ENCODE data around the gene H2AZ1. TPM values are rescaled to one million over a fixed set of nuclear protein-coding genes. Genes with fewer than 3 reads are reported as not detected.

Gene H2AZ1
- total RNA-seq, 1 donor from 2014 or later: 322 TPM

DNA sequence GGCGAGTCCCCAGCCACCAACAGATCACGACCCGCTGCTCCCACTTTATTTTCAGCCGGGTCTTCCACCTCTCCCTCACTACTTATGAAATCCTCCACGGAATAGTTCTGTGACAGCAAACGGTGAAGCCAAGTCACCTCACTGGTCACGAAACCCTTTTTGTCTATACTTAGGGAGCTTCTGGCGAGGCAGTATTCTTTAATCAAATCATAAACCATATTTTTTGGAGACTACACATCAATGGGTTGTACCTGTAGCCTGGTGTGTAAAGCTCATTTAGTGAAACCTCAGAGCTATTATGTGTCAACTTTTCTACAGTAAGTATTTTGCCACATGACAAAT, 809 bp upstream of the H2AZ1 start:
- no peak overlapping the region for H3K27ac Mint-ChIP-seq
- no peaks in the 10 kb centered on the region for H3K9me3 Mint-ChIP-seq (ENCODE audit: low read depth)
- peaks cover 7% of the 10 kb centered on the region for H3K4me1 Mint-ChIP-seq (ENCODE audit: low read depth)
- H3K4me3 Mint-ChIP-seq (ENCODE audit: low read depth): no peak overlapping the region
- H3K27me3 Mint-ChIP-seq: no peaks in the 10 kb centered on the region
- no peak for DNase-seq (ENCODE audit: low spot score, unreplicated experiment)
- TF ChIP-seq CTCF (IDR thresholded peaks at IDR 0.05; ENCODE audit: unreplicated experiment): no peak
- peaks cover 3% of the 10 kb centered on the region for H3K36me3 Mint-ChIP-seq (ENCODE audit: insufficient read depth)

GRCh38 chr4:99949034-99949998, 759 bp downstream of the H2AZ1 start:
- Mint-ChIP-seq H3K4me1 (ENCODE audit: low read depth) (peaks cover 19% of the 10 kb centered on the region), H3K27ac (no peak overlapping the region), H3K9me3 (ENCODE audit: low read depth) (no peaks in the 10 kb centered on the region), H3K36me3 (ENCODE audit: insufficient read depth) (peaks cover 3% of the 10 kb centered on the region), H3K4me3 (ENCODE audit: low read depth) (no peak overlapping the region), H3K27me3 (no peaks in the 10 kb centered on the region)
- peak; percentile 78 for DNase-seq (ENCODE audit: low spot score, unreplicated experiment)
- peak; percentile 82 for TF ChIP-seq CTCF (IDR thresholded peaks at IDR 0.05; ENCODE audit: unreplicated experiment)

DNA sequence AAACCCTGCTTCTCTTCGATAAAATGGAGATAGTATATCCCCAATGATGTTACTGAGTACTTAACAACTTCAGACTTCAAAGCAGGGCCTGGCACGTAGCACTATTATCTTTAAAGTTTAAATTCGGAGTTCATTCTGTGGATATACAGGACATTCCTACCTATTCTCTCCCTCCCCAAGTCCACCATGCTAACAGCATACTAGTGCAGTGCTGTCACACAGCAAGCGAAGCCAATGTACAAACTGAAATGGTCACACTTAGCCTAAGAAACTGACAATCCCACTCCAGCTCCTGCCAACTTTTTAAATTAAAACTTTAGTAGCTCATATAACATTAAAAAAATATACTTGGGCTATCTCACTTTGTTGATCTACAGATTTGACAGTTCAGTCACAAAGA, 2.5 kb downstream of the H2AZ1 start:
- no peaks in the 10 kb centered on the region for H3K9me3 Mint-ChIP-seq (ENCODE audit: low read depth)
- H3K4me1 Mint-ChIP-seq (ENCODE audit: low read depth): peaks cover 19% of the 10 kb centered on the region
- H3K27me3 Mint-ChIP-seq: no peaks in the 10 kb centered on the region
- no peak overlapping the region for H3K27ac Mint-ChIP-seq
- H3K36me3 Mint-ChIP-seq (ENCODE audit: insufficient read depth): peaks cover 7% of the 10 kb centered on the region
- DNase-seq (ENCODE audit: low spot score, unreplicated experiment): no peak
- peak overlapping the region; percentile 81 for H3K4me3 Mint-ChIP-seq (ENCODE audit: low read depth)
- no peak for TF ChIP-seq CTCF (IDR thresholded peaks at IDR 0.05; ENCODE audit: unreplicated experiment)

- peak overlapping the region; percentile 81 for H3K4me3 Mint-ChIP-seq (ENCODE audit: low read depth)
- peaks cover 19% of the 10 kb centered on the region for H3K4me1 Mint-ChIP-seq (ENCODE audit: low read depth)
- H3K9me3 Mint-ChIP-seq (ENCODE audit: low read depth): no peaks in the 10 kb centered on the region
- no peak for DNase-seq (ENCODE audit: low spot score, unreplicated experiment)
- H3K27me3 Mint-ChIP-seq: no peaks in the 10 kb centered on the region
- peaks cover 7% of the 10 kb centered on the region for H3K36me3 Mint-ChIP-seq (ENCODE audit: insufficient read depth)
- H3K27ac Mint-ChIP-seq: peak overlapping the region; percentile 95
- no peak for TF ChIP-seq CTCF (IDR thresholded peaks at IDR 0.05; ENCODE audit: unreplicated experiment)
Measured at GRCh38 chr4:99947190-99947578, 2.9 kb downstream of the H2AZ1 start.

GRCh38 chr4:99946356-99947189, 3.5 kb downstream of the H2AZ1 start, which contains the start of gene DNAJB14:
Gene DNAJB14, minus strand, starts transcription at chr4:99946618. Its CDS starts 47 bp downstream, at chr4:99946571.
- Mint-ChIP-seq H3K4me1 (ENCODE audit: low read depth) (peaks cover 19% of the 10 kb centered on the region), H3K36me3 (ENCODE audit: insufficient read depth) (peaks cover 7% of the 10 kb centered on the region), H3K4me3 (ENCODE audit: low read depth) (peak within 1 kb of the TSS; percentile 99), H3K9me3 (ENCODE audit: low read depth) (no peaks in the 10 kb centered on the region), H3K27me3 (no peaks in the 10 kb centered on the region), H3K27ac (peak within 1 kb of the TSS; percentile 99)
- TF ChIP-seq CTCF (IDR thresholded peaks at IDR 0.05; ENCODE audit: unreplicated experiment): no peak
- DNase-seq (ENCODE audit: low spot score, unreplicated experiment): peak; percentile 48
